ENCODE data around the gene ZBTB6.

The ZBTB6 gene

DNA sequence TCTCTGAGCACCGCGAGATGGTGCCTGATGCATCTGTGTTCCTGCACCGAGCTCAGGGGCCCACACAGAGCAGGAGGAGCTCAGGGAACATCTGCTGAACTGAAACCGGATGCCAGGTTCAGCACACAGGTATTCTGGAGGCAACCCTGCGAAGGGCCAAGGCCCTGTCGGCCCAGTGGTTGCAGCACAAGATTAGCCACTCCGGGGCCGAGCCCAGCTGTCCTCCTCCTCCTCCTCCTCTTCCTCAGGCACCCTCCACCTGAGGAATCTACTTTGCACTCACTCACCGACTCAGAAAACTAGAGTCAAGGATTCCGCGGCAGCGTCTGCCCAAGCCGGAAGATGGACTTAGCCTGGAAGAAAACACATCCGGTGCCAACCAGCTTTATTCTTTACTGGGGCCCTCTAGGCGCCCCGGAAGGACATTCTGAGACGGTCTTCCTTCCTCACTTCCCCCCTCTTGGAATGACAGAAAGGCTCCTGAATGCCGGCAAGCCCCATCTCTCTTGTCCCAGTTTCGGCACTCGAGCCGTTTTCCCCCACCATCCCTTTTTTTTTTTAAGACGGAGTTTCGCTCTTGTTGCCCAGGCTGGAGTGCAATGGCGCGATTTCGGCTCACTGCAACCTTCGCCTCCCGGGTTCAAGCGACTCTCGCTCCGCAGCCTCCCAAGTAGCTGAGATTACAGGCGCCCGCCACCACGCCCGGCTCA, at the start of gene ZBTB6:
Gene ZBTB6, minus strand, starts transcription at position 360 of the 710 bp plus-strand sequence. CDS start 1,251 bp downstream, outside the sequence.
- peaks cover 6% of the 10 kb centered on the region for H3K4me1 ChIP-seq (ENCODE audit: control insufficient read depth, insufficient read depth, low read length)
- peak within 1 kb of the TSS; percentile 81 for H3K4me3 ChIP-seq (ENCODE audit: low read depth, low read length)
- peak within 1 kb of the TSS; percentile 93 for H3K27ac ChIP-seq (ENCODE audit: low read depth, low read length)
- peaks cover 35% of the 10 kb centered on the region for H3K36me3 ChIP-seq (ENCODE audit: control insufficient read depth, insufficient read depth, low read length)
- peak within 1 kb of the TSS; percentile 88 for H3K9ac ChIP-seq (ENCODE audit: low read depth, low read length)
- no peaks in the 10 kb centered on the region for H3K27me3 ChIP-seq (ENCODE audit: control insufficient read depth, insufficient read depth, low read length)
- no peaks in the 10 kb centered on the region for H3K9me3 ChIP-seq (ENCODE audit: control insufficient read depth, insufficient read depth, low read length)

GRCh38 chr9:122961139-122961538, 48.0 kb upstream of the ZBTB6 start:
- Histone ChIP-seq H3K9ac (ENCODE audit: low read depth, low read length) (no peak overlapping the region), H3K4me1 (ENCODE audit: control insufficient read depth, insufficient read depth, low read length) (no peaks in the 10 kb centered on the region), H3K9me3 (ENCODE audit: control insufficient read depth, insufficient read depth, low read length) (no peaks in the 10 kb centered on the region), H3K36me3 (ENCODE audit: control insufficient read depth, insufficient read depth, low read length) (peaks cover 51% of the 10 kb centered on the region), H3K4me3 (ENCODE audit: low read depth, low read length) (no peak overlapping the region), H3K27me3 (ENCODE audit: control insufficient read depth, insufficient read depth, low read length) (no peaks in the 10 kb centered on the region), H3K27ac (ENCODE audit: low read depth, low read length) (no peak overlapping the region)

- Histone ChIP-seq H3K27ac (ENCODE audit: low read depth, low read length) (no peak overlapping the region), H3K4me3 (ENCODE audit: low read depth, low read length) (no peak overlapping the region), H3K9me3 (ENCODE audit: control insufficient read depth, insufficient read depth, low read length) (no peaks in the 10 kb centered on the region), H3K27me3 (ENCODE audit: control insufficient read depth, insufficient read depth, low read length) (no peaks in the 10 kb centered on the region), H3K36me3 (ENCODE audit: control insufficient read depth, insufficient read depth, low read length) (peaks cover 34% of the 10 kb centered on the region), H3K4me1 (ENCODE audit: control insufficient read depth, insufficient read depth, low read length) (peaks cover 3% of the 10 kb centered on the region), H3K9ac (ENCODE audit: low read depth, low read length) (no peak overlapping the region)
Measured at GRCh38 chr9:122955961-122956360, 42.8 kb upstream of the ZBTB6 start.

DNA sequence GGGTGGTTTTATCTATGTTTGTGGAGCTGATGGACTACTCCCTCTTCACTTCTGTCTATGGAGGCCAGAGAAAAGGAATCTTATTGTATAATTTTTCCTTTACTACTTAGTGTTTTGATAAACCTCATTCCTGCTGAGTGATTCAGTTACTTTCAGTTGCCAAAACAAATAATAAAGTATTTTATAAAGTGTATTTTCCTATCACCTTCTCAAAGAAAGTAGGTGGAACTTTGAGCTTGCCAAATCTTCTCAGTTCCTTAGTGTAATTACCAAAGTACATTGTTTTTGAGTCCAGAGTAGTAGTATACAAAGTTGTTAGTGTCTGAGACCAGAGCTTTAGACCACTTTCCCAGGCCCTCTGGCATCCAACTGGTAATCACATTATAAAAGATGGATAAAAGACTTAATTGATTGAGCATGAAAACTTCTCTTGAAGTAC, 41.1 kb upstream of the ZBTB6 start:
- Histone ChIP-seq H3K9me3 (ENCODE audit: control insufficient read depth, insufficient read depth, low read length) (no peaks in the 10 kb centered on the region), H3K27me3 (ENCODE audit: control insufficient read depth, insufficient read depth, low read length) (no peaks in the 10 kb centered on the region), H3K4me3 (ENCODE audit: low read depth, low read length) (no peak overlapping the region), H3K9ac (ENCODE audit: low read depth, low read length) (no peak overlapping the region), H3K27ac (ENCODE audit: low read depth, low read length) (no peak overlapping the region), H3K4me1 (ENCODE audit: control insufficient read depth, insufficient read depth, low read length) (peaks cover 16% of the 10 kb centered on the region), H3K36me3 (ENCODE audit: control insufficient read depth, insufficient read depth, low read length) (peaks cover 17% of the 10 kb centered on the region)

DNA sequence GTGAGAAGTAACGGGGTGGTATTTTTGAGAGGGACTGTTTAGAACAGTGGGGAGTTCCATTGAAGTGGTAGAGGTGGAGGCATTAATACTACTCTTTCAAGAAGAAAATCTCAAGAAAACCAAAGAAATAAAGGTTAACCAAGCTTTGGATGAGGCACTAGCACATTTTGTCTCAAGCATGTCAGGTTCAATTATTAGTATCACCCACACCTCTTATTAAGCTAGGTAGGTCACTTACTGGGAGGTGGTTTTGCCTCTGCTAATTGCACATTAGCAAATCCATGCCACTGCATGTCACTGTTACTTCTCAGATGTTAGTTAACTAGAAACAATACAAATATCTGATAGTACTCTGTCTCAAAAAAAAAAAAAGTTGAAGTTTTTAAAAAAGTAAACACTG, 37.9 kb upstream of the ZBTB6 start:
- Histone ChIP-seq H3K27ac (ENCODE audit: low read depth, low read length) (no peak overlapping the region), H3K27me3 (ENCODE audit: control insufficient read depth, insufficient read depth, low read length) (no peaks in the 10 kb centered on the region), H3K36me3 (ENCODE audit: control insufficient read depth, insufficient read depth, low read length) (no peaks in the 10 kb centered on the region), H3K4me1 (ENCODE audit: control insufficient read depth, insufficient read depth, low read length) (peaks cover 40% of the 10 kb centered on the region), H3K9ac (ENCODE audit: low read depth, low read length) (no peak overlapping the region), H3K9me3 (ENCODE audit: control insufficient read depth, insufficient read depth, low read length) (no peaks in the 10 kb centered on the region), H3K4me3 (ENCODE audit: low read depth, low read length) (no peak overlapping the region)

DNA sequence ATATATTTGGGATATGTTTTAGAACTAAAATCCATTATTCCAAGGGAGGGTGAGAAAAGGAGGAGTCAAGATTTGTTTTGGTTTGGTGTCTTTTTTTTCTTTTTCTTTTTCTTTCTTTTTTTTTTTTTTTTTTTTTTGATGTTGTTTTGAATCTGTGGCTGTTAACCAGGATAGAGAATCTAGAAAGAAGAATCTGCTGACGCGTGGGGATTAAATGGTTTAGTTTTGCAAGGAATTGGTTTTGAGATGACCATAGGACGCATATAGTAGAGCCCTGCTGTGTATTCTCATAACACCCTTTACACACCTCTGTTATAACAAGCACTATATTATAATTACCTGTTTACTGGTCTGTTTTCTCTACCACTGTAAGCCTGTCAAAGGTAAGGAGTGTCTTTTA, 37.1 kb upstream of the ZBTB6 start:
- no peak overlapping the region for H3K9ac ChIP-seq (ENCODE audit: low read depth, low read length)
- H3K27ac ChIP-seq (ENCODE audit: low read depth, low read length) = peak overlapping the region; percentile 7
- 0 out of 2 replicates have a peak, but pooled peaks cover 3% of the 10 kb centered on the region for H3K36me3 ChIP-seq (ENCODE audit: control insufficient read depth, insufficient read depth, low read length)
- peaks cover 43% of the 10 kb centered on the region for H3K4me1 ChIP-seq (ENCODE audit: control insufficient read depth, insufficient read depth, low read length)
- H3K27me3 ChIP-seq (ENCODE audit: control insufficient read depth, insufficient read depth, low read length) = no peaks in the 10 kb centered on the region
- no peaks in the 10 kb centered on the region for H3K9me3 ChIP-seq (ENCODE audit: control insufficient read depth, insufficient read depth, low read length)
- H3K4me3 ChIP-seq (ENCODE audit: low read depth, low read length) = no peak overlapping the region

GRCh38 chr9:122949696-122950095, 36.6 kb upstream of the ZBTB6 start:
- Histone ChIP-seq H3K27ac (ENCODE audit: low read depth, low read length) (peak overlapping the region; percentile 7), H3K4me1 (ENCODE audit: control insufficient read depth, insufficient read depth, low read length) (peaks cover 45% of the 10 kb centered on the region), H3K4me3 (ENCODE audit: low read depth, low read length) (0 out of 2 replicates have a peak overlapping the region, but pooled peaks have one; percentile 17), H3K9ac (ENCODE audit: low read depth, low read length) (no peak overlapping the region), H3K27me3 (ENCODE audit: control insufficient read depth, insufficient read depth, low read length) (no peaks in the 10 kb centered on the region), H3K36me3 (ENCODE audit: control insufficient read depth, insufficient read depth, low read length) (0 out of 2 replicates have a peak, but pooled peaks cover 5% of the 10 kb centered on the region), H3K9me3 (ENCODE audit: control insufficient read depth, insufficient read depth, low read length) (no peaks in the 10 kb centered on the region)

DNA sequence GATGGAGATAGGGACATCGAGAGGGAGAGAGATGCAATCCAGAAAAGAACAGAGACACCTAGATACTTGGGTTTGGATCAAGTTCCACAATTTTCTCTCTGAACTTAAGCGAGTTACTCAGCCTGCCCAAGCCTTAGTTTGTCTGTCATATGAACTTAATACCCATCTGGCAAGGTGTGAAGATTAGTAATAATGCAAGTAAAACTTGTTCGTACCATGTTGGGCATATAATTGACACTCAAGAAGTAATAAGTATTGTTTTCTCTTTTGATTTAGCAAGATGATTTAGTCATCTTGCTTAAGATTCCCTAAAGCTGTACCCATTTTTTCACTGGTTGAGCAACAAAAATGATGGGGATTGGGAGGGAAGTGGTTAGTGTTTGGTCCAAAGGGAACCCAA, 35.2 kb upstream of the ZBTB6 start:
- H3K9ac ChIP-seq (ENCODE audit: low read depth, low read length) = no peak overlapping the region
- H3K4me1 ChIP-seq (ENCODE audit: control insufficient read depth, insufficient read depth, low read length) = peaks cover 45% of the 10 kb centered on the region
- no peaks in the 10 kb centered on the region for H3K9me3 ChIP-seq (ENCODE audit: control insufficient read depth, insufficient read depth, low read length)
- no peak overlapping the region for H3K27ac ChIP-seq (ENCODE audit: low read depth, low read length)
- peaks cover 10% of the 10 kb centered on the region; the same call in 1 of the 2 replicates for H3K36me3 ChIP-seq (ENCODE audit: control insufficient read depth, insufficient read depth, low read length)
- H3K27me3 ChIP-seq (ENCODE audit: control insufficient read depth, insufficient read depth, low read length) = no peaks in the 10 kb centered on the region
- no peak overlapping the region for H3K4me3 ChIP-seq (ENCODE audit: low read depth, low read length)

GRCh38 chr9:122946461-122947005, 33.4 kb upstream of the ZBTB6 start:
- Histone ChIP-seq H3K4me3 (ENCODE audit: low read depth, low read length) (no peak overlapping the region), H3K4me1 (ENCODE audit: control insufficient read depth, insufficient read depth, low read length) (peaks cover 45% of the 10 kb centered on the region), H3K27ac (ENCODE audit: low read depth, low read length) (no peak overlapping the region), H3K9me3 (ENCODE audit: control insufficient read depth, insufficient read depth, low read length) (no peaks in the 10 kb centered on the region), H3K36me3 (ENCODE audit: control insufficient read depth, insufficient read depth, low read length) (peaks cover 10% of the 10 kb centered on the region; the same call in 1 of the 2 replicates), H3K9ac (ENCODE audit: low read depth, low read length) (no peak overlapping the region), H3K27me3 (ENCODE audit: control insufficient read depth, insufficient read depth, low read length) (no peaks in the 10 kb centered on the region)

GRCh38 chr9:122944960-122945888, 32.1 kb upstream of the ZBTB6 start:
- Histone ChIP-seq H3K9me3 (ENCODE audit: control insufficient read depth, insufficient read depth, low read length) (no peaks in the 10 kb centered on the region), H3K27me3 (ENCODE audit: control insufficient read depth, insufficient read depth, low read length) (no peaks in the 10 kb centered on the region), H3K4me1 (ENCODE audit: control insufficient read depth, insufficient read depth, low read length) (peaks cover 39% of the 10 kb centered on the region), H3K4me3 (ENCODE audit: low read depth, low read length) (no peak overlapping the region), H3K36me3 (ENCODE audit: control insufficient read depth, insufficient read depth, low read length) (peaks cover 10% of the 10 kb centered on the region; the same call in 1 of the 2 replicates), H3K9ac (ENCODE audit: low read depth, low read length) (no peak overlapping the region), H3K27ac (ENCODE audit: low read depth, low read length) (peak overlapping the region; percentile 22)

Measured in HUES48 (cell line).